AG08395 (cell line): ENCODE results near the gene CSPG4.
"Not testable (repeated sequence)": the region's sequence is repeated elsewhere in the genome, so short reads cannot be mapped to it uniquely, and the experiment has no call there.

Source experiments
- DNase-seq: peaks from one replicate; pipeline ENCODE4 v3.0.0; 2012; ENCODE audit warnings: mixed read lengths, low spot score

CSPG4 gene

GRCh38 chr15:75725006-75725718, 12.5 kb upstream of the CSPG4 start:
- DNase-seq: no peak

GRCh38 chr15:75723847-75724660, 11.4 kb upstream of the CSPG4 start:
- DNase-seq: peak; percentile 99

GRCh38 chr15:75723171-75723846, 10.7 kb upstream of the CSPG4 start:
- DNase-seq: no peak

GRCh38 chr15:75721923-75722870, 9.5 kb upstream of the CSPG4 start:
- DNase-seq: no peak

- DNase-seq: no peak
Measured at GRCh38 chr15:75721480-75721922, 8.9 kb upstream of the CSPG4 start.

- no peak for DNase-seq
Measured at GRCh38 chr15:75720787-75721479, 8.3 kb upstream of the CSPG4 start.

- DNase-seq: no peak
Measured at GRCh38 chr15:75720297-75720696, 7.6 kb upstream of the CSPG4 start.

- peak; percentile 86 for DNase-seq
Measured at GRCh38 chr15:75718328-75718727, 5.7 kb upstream of the CSPG4 start.

- DNase-seq: not testable (repeated sequence)
Measured at GRCh38 chr15:75717001-75717400, 4.4 kb upstream of the CSPG4 start.

GRCh38 chr15:75716249-75716950, 3.8 kb upstream of the CSPG4 start:
- DNase-seq: not testable (repeated sequence)

GRCh38 chr15:75715312-75715832, 2.7 kb upstream of the CSPG4 start:
- not testable (repeated sequence) for DNase-seq

- DNase-seq: no peak
Measured at GRCh38 chr15:75714195-75714594, 1.5 kb upstream of the CSPG4 start.

GRCh38 chr15:75713338-75713895, 769 bp upstream of the CSPG4 start:
- DNase-seq: peak; percentile 31

GRCh38 chr15:75711495-75711894, 1.2 kb downstream of the CSPG4 start:
- DNase-seq: not testable (repeated sequence)

- not testable (repeated sequence) for DNase-seq
Measured at GRCh38 chr15:75710874-75711273, 1.8 kb downstream of the CSPG4 start.

GRCh38 chr15:75709458-75709857, 3.2 kb downstream of the CSPG4 start:
- DNase-seq: not testable (repeated sequence)

- DNase-seq: no peak
Measured at GRCh38 chr15:75706682-75706954, 6.0 kb downstream of the CSPG4 start.

GRCh38 chr15:75705854-75706681, 6.6 kb downstream of the CSPG4 start:
- no peak for DNase-seq

GRCh38 chr15:75705375-75705774, 7.3 kb downstream of the CSPG4 start:
- not testable (repeated sequence) for DNase-seq
